ENCODE results near the gene NAV2. TPM values are rescaled to one million over a fixed set of nuclear protein-coding genes. Genes with fewer than 3 reads are reported as not detected.

Gene NAV2
- total RNA-seq, 1 experiment from 2014 or later: 2.1 TPM

DNA sequence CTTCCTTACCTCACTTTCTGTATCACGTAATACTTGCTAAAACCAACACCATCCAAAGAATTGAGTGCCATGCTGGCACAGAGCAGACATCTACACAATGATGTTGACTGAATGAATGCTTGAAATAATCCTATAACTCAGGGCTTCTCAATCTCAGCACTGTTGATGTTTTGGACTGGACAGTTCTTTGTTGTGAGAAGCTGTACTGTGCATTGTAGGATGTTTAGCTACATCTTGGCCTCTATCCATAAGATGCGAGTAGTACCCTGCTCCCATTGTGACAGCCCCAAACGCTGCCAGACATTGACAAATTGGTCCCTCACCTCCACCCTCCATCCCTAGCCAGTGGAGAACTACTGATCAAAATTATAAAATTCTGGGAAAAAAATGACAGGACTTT, 153.4 kb downstream of the NAV2 start:
- POLR2A ChIA-PET: no interaction called here
- no peak overlapping the region for H3K9ac ChIP-seq (ENCODE audit: low read length)
- H3K4me2 ChIP-seq (ENCODE audit: low read length): no peak overlapping the region
- H4K20me1 ChIP-seq (ENCODE audit: insufficient read depth): no peaks in the 10 kb centered on the region
- no peaks in the 10 kb centered on the region for H3K79me2 ChIP-seq (ENCODE audit: insufficient read depth, low read length)
- no peak for ATAC-seq
- CTCF ChIA-PET: no interaction called here
- no peaks in the 10 kb centered on the region for H3K27me3 ChIP-seq (ENCODE audit: insufficient read depth, low read length)
- H3K9me2 ChIP-seq (ENCODE audit: insufficient read depth): no peaks in the 10 kb centered on the region
- no peak for DNase-seq (ENCODE audit: low read depth, low spot score)
- no peaks in the 10 kb centered on the region for H3K36me3 ChIP-seq (ENCODE audit: control insufficient read depth in 1 of 2, insufficient read depth in 2 of 2, low read length in 2 of 2)
- no peaks in the 10 kb centered on the region for H3K4me1 ChIP-seq (ENCODE audit: control insufficient read depth in 1 of 2, insufficient read depth in 2 of 2, low read length in 2 of 2)
- no TSS peak for BruUV-seq (replicated peaks)
- intact Hi-C loops (cut with micrococcal nuclease): no loop called here
- no peak overlapping the region for H3K4me3 ChIP-seq (replicated peaks in 1 of 2; ENCODE audit: low read depth in 1 of 2, low read length in 2 of 2)
- no peak overlapping the region for H3K27ac ChIP-seq (ENCODE audit: low read depth, low read length)
- RAD21 ChIA-PET (ENCODE audit: low non-redundant PET in 1 of 2, low total read pairs in 2 of 2, uncharacterized antibody in 2 of 2, unreplicated experiment in 2 of 2): no interaction called here
- no peak for TF ChIP-seq POLR2A (IDR thresholded peaks at IDR 0.05; ENCODE audit: borderline replicate concordance, extremely low read depth, insufficient read depth, insufficient read length)
- no peak for TF ChIP-seq ELF1 (IDR thresholded peaks at IDR 0.05; ENCODE audit: borderline replicate concordance, low read depth)
- no peak for TF ChIP-seq SP1 (IDR thresholded peaks at IDR 0.05; ENCODE audit: low read depth)
- TF ChIP-seq ZFX (IDR thresholded peaks at IDR 0.05): no peak
- no peak for TF ChIP-seq CBX3 (IDR thresholded peaks at IDR 0.05; ENCODE audit: low read depth)
- TF ChIP-seq, protein P1, sequence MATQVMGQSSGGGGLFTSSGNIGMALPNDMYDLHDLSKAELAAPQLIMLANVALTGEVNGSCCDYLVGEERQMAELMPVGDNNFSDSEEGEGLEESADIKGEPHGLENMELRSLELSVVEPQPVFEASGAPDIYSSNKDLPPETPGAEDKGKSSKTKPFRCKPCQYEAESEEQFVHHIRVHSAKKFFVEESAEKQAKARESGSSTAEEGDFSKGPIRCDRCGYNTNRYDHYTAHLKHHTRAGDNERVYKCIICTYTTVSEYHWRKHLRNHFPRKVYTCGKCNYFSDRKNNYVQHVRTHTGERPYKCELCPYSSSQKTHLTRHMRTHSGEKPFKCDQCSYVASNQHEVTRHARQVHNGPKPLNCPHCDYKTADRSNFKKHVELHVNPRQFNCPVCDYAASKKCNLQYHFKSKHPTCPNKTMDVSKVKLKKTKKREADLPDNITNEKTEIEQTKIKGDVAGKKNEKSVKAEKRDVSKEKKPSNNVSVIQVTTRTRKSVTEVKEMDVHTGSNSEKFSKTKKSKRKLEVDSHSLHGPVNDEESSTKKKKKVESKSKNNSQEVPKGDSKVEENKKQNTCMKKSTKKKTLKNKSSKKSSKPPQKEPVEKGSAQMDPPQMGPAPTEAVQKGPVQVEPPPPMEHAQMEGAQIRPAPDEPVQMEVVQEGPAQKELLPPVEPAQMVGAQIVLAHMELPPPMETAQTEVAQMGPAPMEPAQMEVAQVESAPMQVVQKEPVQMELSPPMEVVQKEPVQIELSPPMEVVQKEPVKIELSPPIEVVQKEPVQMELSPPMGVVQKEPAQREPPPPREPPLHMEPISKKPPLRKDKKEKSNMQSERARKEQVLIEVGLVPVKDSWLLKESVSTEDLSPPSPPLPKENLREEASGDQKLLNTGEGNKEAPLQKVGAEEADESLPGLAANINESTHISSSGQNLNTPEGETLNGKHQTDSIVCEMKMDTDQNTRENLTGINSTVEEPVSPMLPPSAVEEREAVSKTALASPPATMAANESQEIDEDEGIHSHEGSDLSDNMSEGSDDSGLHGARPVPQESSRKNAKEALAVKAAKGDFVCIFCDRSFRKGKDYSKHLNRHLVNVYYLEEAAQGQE (IDR thresholded peaks at IDR 0.05; ENCODE audit: low read depth): no peak
- TF ChIP-seq ZNF274 (IDR thresholded peaks at IDR 0.05; ENCODE audit: low read depth, low read length): no peak
- TF ChIP-seq EGR1 (IDR thresholded peaks at IDR 0.05; ENCODE audit: low read depth): no peak
- no peak overlapping the region for H2AFZ ChIP-seq (ENCODE audit: low read depth, low read length, poor library complexity, severe bottlenecking)
- H3K9me3 ChIP-seq (ENCODE audit: control insufficient read depth in 1 of 2, insufficient read depth in 1 of 2, low read depth in 1 of 2, low read length in 2 of 2): no peaks in the 10 kb centered on the region

- intact Hi-C loops (cut with micrococcal nuclease): no loop called here
- RAD21 ChIA-PET (ENCODE audit: low non-redundant PET in 1 of 2, low total read pairs in 2 of 2, uncharacterized antibody in 2 of 2, unreplicated experiment in 2 of 2): no interaction called here
- H3K27me3 ChIP-seq (ENCODE audit: insufficient read depth, low read length): no peaks in the 10 kb centered on the region
- no TSS peak for BruUV-seq (replicated peaks)
- H3K9me2 ChIP-seq (ENCODE audit: insufficient read depth): no peaks in the 10 kb centered on the region
- no peaks in the 10 kb centered on the region for H3K9me3 ChIP-seq (ENCODE audit: control insufficient read depth in 1 of 2, insufficient read depth in 1 of 2, low read depth in 1 of 2, low read length in 2 of 2)
- no peak for DNase-seq (ENCODE audit: low read depth, low spot score)
- H4K20me1 ChIP-seq (ENCODE audit: insufficient read depth): no peaks in the 10 kb centered on the region
- no peak overlapping the region for H3K9ac ChIP-seq (ENCODE audit: low read length)
- ATAC-seq: no peak
- H3K4me2 ChIP-seq (ENCODE audit: low read length): no peak overlapping the region
- H3K79me2 ChIP-seq (ENCODE audit: insufficient read depth, low read length): no peaks in the 10 kb centered on the region
- no peak overlapping the region for H2AFZ ChIP-seq (ENCODE audit: low read depth, low read length, poor library complexity, severe bottlenecking)
- no peak overlapping the region for H3K27ac ChIP-seq (ENCODE audit: low read depth, low read length)
- no peaks in the 10 kb centered on the region for H3K36me3 ChIP-seq (ENCODE audit: control insufficient read depth in 1 of 2, insufficient read depth in 2 of 2, low read length in 2 of 2)
- POLR2A ChIA-PET: no interaction called here
- H3K4me3 ChIP-seq (replicated peaks in 1 of 2; ENCODE audit: low read depth in 1 of 2, low read length in 2 of 2): no peak overlapping the region
- H3K4me1 ChIP-seq (ENCODE audit: control insufficient read depth in 1 of 2, insufficient read depth in 2 of 2, low read length in 2 of 2): no peaks in the 10 kb centered on the region
- CTCF ChIA-PET: no interaction called here
- TF ChIP-seq, protein P2, sequence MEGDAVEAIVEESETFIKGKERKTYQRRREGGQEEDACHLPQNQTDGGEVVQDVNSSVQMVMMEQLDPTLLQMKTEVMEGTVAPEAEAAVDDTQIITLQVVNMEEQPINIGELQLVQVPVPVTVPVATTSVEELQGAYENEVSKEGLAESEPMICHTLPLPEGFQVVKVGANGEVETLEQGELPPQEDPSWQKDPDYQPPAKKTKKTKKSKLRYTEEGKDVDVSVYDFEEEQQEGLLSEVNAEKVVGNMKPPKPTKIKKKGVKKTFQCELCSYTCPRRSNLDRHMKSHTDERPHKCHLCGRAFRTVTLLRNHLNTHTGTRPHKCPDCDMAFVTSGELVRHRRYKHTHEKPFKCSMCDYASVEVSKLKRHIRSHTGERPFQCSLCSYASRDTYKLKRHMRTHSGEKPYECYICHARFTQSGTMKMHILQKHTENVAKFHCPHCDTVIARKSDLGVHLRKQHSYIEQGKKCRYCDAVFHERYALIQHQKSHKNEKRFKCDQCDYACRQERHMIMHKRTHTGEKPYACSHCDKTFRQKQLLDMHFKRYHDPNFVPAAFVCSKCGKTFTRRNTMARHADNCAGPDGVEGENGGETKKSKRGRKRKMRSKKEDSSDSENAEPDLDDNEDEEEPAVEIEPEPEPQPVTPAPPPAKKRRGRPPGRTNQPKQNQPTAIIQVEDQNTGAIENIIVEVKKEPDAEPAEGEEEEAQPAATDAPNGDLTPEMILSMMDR (IDR thresholded peaks at IDR 0.05 in 2 of 3, conservative IDR thresholded peaks at IDR 0.05 in 1 of 3; ENCODE audit: borderline replicate concordance in 1 of 3, insufficient read depth in 1 of 3, low read depth in 2 of 3, low read length in 2 of 3): no peak
- TF ChIP-seq FOSL1 (IDR thresholded peaks at IDR 0.05; ENCODE audit: low read depth): no peak
- no peak for TF ChIP-seq EGR1 (IDR thresholded peaks at IDR 0.05; ENCODE audit: low read depth)
- TF ChIP-seq POLR2AphosphoS5 (IDR thresholded peaks at IDR 0.05; ENCODE audit: low read depth, low read length): no peak
- TF ChIP-seq, protein P3, sequence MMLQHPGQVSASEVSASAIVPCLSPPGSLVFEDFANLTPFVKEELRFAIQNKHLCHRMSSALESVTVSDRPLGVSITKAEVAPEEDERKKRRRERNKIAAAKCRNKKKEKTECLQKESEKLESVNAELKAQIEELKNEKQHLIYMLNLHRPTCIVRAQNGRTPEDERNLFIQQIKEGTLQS (IDR thresholded peaks at IDR 0.05): no peak
- no peak for TF ChIP-seq POLR2A (IDR thresholded peaks at IDR 0.05; ENCODE audit: borderline replicate concordance, extremely low read depth, insufficient read depth, insufficient read length)
- no peak for TF ChIP-seq SRF (IDR thresholded peaks at IDR 0.05; ENCODE audit: low read depth)
- no peak for TF ChIP-seq EZH2phosphoT487 (IDR thresholded peaks at IDR 0.05; ENCODE audit: borderline replicate concordance)
- TF ChIP-seq YY1 (IDR thresholded peaks at IDR 0.05; ENCODE audit: extremely low read depth, insufficient replicate concordance, low read depth, low read length): no peak
- no peak for TF ChIP-seq ZFX (IDR thresholded peaks at IDR 0.05)
- TF ChIP-seq, protein P4, sequence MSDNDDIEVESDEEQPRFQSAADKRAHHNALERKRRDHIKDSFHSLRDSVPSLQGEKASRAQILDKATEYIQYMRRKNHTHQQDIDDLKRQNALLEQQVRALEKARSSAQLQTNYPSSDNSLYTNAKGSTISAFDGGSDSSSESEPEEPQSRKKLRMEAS (IDR thresholded peaks at IDR 0.05): no peak
- no peak for TF ChIP-seq SP1 (IDR thresholded peaks at IDR 0.05; ENCODE audit: low read depth)
- no peak for TF ChIP-seq RAD21 (IDR thresholded peaks at IDR 0.05; ENCODE audit: low read depth)
- TF ChIP-seq ZNF274 (IDR thresholded peaks at IDR 0.05; ENCODE audit: low read depth, low read length): no peak
Observed at GRCh38 chr11:19866521-19866920, 153.9 kb downstream of the NAV2 start.

Data from HCT116 (cell line).